Endodermal cell (in vitro differentiated cells): Measurements from ENCODE around the gene MVB12A. TPM values are rescaled to one million over a fixed set of nuclear protein-coding genes. Genes with fewer than 3 reads are reported as not detected.

Source experiments
- DNase-seq: peaks from one replicate; pipeline ENCODE4 v3.0.0-alpha.2; 2017
- H3K27ac ChIP-seq: 2 replicates; pipeline ENCODE4 v1.5.1; 2013; ENCODE audit warnings: mild to moderate bottlenecking, low read depth, low read length, moderate library complexity
- H3K27me3 ChIP-seq: 2 replicates; pipeline ENCODE4 v1.6.1; 2013; ENCODE audit warnings: mild to moderate bottlenecking, low read length, moderate library complexity; ENCODE audit not compliant: insufficient read depth, control insufficient read depth, poor library complexity, severe bottlenecking
- H3K36me3 ChIP-seq: 2 replicates; pipeline ENCODE4 v1.7.0; 2013; ENCODE audit warnings: mild to moderate bottlenecking, low read length, moderate library complexity; ENCODE audit not compliant: control insufficient read depth, insufficient read depth
- H3K4me1 ChIP-seq: one replicate; pipeline ENCODE4 v1.7.0; 2013; ENCODE audit warnings: low read length; ENCODE audit not compliant: control insufficient read depth, insufficient read depth
- H3K4me3 ChIP-seq: 2 replicates; pipeline ENCODE4 v1.5.1; 2013; ENCODE audit warnings: mild to moderate bottlenecking, low read length, moderate library complexity
- H3K9ac ChIP-seq: 2 replicates; pipeline ENCODE4 v1.6.1; 2013; ENCODE audit warnings: mild to moderate bottlenecking, low read length, moderate library complexity; ENCODE audit not compliant: poor library complexity, severe bottlenecking; ENCODE audit errors: extremely low read depth
- H3K9me3 ChIP-seq: 2 replicates; pipeline ENCODE4 v1.6.1; 2013; ENCODE audit warnings: mild to moderate bottlenecking, low read length, moderate library complexity; ENCODE audit not compliant: control insufficient read depth
- H3K27ac Mint-ChIP-seq: 2 replicates; pipeline ENCODE4 v1.8.0; 2020; ENCODE audit warnings: mixed read lengths
- H3K27me3 Mint-ChIP-seq: 2 replicates; pipeline ENCODE4 v1.8.0; 2021; ENCODE audit warnings: mild to moderate bottlenecking, mixed read lengths; ENCODE audit not compliant: insufficient read depth
- H3K36me3 Mint-ChIP-seq: 2 replicates; pipeline ENCODE4 v1.8.0; 2020; ENCODE audit warnings: low read depth, mixed read lengths
- H3K4me1 Mint-ChIP-seq: 2 replicates; pipeline ENCODE4 v1.8.0; 2020; ENCODE audit warnings: mixed read lengths
- H3K4me3 Mint-ChIP-seq: 2 replicates; pipeline ENCODE4 v1.8.0; 2020; ENCODE audit warnings: mild to moderate bottlenecking, moderate library complexity, mixed read lengths
- H3K9me3 Mint-ChIP-seq: 2 replicates; pipeline ENCODE4 v1.8.0; 2020; ENCODE audit warnings: mild to moderate bottlenecking, mixed read lengths
- WGBS, 2 experiments: methylation state at CpG; one replicate each; pipeline versions ENCODE4 v1.1.5 to v1.1.7; 2013; ENCODE audit warnings: missing lambda C conversion rate in 2 of 2, mixed read lengths in 1 of 2; ENCODE audit not compliant: insufficient coverage in 1 of 2, insufficient read length in 1 of 2; 5-methylcytosine and 5-hydroxymethylcytosine counted together
- total RNA-seq, 2 donors: library from RNA; stranded (reverse); fragmentation: NEBNext Ultra II Directional in 1 of 2; extraction: Animal tissue kit (Norgen Biotek cat#: 25700) in 1 of 2; gene quantifications; 2 replicates in 1 of 2; 3 replicates in 1 of 2; pipeline ENCODE4 v1.2.1, GENCODE V29; 2021
- TF ChIP-seq, protein P1 (sequence below): fragments of 200-600 bp; sonication (generic); conservative IDR thresholded peaks from 2 replicates; pipeline ENCODE4 v1.5.0; 2021; ENCODE audit warnings: antibody characterized with exemption, mild to moderate bottlenecking

The MVB12A gene
- total RNA-seq, 2 donors from 2014 or later: 63.1 to 64.8 TPM

DNA sequence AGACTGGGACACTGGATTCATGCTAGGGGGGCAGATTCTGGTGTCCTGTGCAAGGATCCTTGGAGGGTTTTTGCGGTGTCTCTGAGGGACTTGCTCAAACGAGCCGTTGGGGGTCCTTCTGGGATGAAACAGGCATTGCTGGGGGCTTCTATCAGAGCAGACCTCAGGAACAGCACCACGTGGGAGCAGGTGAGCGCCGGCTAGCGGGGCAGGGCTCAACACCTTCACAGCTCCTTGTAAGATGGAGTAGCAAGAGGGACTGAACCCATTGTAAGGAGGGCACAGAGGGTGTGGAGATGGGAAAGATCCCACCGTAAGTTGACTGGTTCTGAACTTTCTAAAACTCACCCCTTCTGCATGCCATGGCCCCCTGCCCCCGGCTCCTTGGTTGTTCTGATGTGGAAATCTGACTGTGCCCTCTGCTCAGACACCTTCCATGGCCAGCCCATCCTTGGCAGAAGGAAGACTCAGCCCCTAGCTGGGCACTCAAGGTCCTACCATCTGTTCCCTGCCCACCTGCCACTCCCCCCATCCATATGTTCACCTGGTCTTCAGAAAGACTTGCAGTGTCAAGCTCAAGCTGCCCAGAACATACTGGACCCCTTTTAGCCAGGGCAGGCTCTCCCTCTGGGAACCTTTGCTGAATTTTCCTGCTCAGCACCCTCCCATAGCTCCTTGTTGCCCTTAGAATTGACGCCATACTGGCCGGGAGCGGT, 51.7 kb downstream of the MVB12A start:
- Mint-ChIP-seq H3K27me3 (peaks cover 18% of the 10 kb centered on the region), H3K4me3 (peak overlapping the region; percentile 68), H3K4me1 (peaks cover 17% of the 10 kb centered on the region), H3K9me3 (no peaks in the 10 kb centered on the region), H3K27ac (no peak overlapping the region), H3K36me3 (peaks cover 6% of the 10 kb centered on the region)
- TF ChIP-seq, protein P1, sequence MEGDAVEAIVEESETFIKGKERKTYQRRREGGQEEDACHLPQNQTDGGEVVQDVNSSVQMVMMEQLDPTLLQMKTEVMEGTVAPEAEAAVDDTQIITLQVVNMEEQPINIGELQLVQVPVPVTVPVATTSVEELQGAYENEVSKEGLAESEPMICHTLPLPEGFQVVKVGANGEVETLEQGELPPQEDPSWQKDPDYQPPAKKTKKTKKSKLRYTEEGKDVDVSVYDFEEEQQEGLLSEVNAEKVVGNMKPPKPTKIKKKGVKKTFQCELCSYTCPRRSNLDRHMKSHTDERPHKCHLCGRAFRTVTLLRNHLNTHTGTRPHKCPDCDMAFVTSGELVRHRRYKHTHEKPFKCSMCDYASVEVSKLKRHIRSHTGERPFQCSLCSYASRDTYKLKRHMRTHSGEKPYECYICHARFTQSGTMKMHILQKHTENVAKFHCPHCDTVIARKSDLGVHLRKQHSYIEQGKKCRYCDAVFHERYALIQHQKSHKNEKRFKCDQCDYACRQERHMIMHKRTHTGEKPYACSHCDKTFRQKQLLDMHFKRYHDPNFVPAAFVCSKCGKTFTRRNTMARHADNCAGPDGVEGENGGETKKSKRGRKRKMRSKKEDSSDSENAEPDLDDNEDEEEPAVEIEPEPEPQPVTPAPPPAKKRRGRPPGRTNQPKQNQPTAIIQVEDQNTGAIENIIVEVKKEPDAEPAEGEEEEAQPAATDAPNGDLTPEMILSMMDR: no peak
- Histone ChIP-seq H3K27me3 (no peaks in the 10 kb centered on the region), H3K36me3 (no peaks in the 10 kb centered on the region), H3K4me1 (no peaks in the 10 kb centered on the region), H3K9me3 (no peaks in the 10 kb centered on the region), H3K27ac (no peak overlapping the region), H3K4me3 (peak overlapping the region; percentile 80), H3K9ac (peak overlapping the region; percentile 38)
- 58 to 63% methylated on average over 10 to 12 of the region's 12 CpGs for WGBS, 2 experiments
- DNase-seq: peak; percentile 68

DNA sequence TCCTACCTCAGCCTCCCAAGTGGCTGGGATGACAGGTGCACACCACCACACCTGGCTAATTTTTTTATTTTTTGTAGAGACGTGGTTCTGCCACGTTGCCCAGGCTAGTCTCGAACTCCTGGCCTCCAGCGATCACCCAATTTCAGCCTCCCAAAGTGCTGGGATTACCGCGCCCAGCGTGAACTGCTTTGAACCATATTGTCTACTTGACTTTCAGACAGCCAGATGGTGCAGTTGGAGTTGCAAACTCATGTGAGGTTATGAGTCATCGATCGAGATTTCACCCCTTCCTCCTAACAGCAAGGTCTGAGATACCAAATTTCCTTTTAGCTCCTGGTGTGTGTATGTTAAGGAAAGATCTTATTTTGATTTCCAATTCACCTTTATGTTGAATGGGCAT, 53.2 kb downstream of the MVB12A start:
- H3K27me3 Mint-ChIP-seq: peaks cover 10% of the 10 kb centered on the region
- Histone ChIP-seq H3K27ac (no peak overlapping the region), H3K9ac (no peak overlapping the region), H3K4me1 (no peaks in the 10 kb centered on the region), H3K9me3 (no peaks in the 10 kb centered on the region), H3K27me3 (no peaks in the 10 kb centered on the region), H3K36me3 (no peaks in the 10 kb centered on the region), H3K4me3 (no peak overlapping the region)
- WGBS, 2 experiments: 88 to 98% methylated on average over 7 to 8 of the region's 9 CpGs
- H3K4me3 Mint-ChIP-seq: no peak overlapping the region
- no peak overlapping the region for H3K27ac Mint-ChIP-seq
- TF ChIP-seq, protein P1: no peak
- H3K36me3 Mint-ChIP-seq: peaks cover 6% of the 10 kb centered on the region
- peaks cover 17% of the 10 kb centered on the region for H3K4me1 Mint-ChIP-seq
- no peaks in the 10 kb centered on the region for H3K9me3 Mint-ChIP-seq
- no peak for DNase-seq

Other genes with a start within 250 kb of the MVB12A start
- 10 to 100 TPM; 17.4 to 18.4 TPM for gene USE1, start 204.7 kb upstream of the MVB12A start, total RNA-seq
- gene OCEL1, start 193.8 kb upstream of the MVB12A start, total RNA-seq: 10 to 100 TPM; 23.1 to 29.1 TPM
- gene NR2F6, start 174.1 kb upstream of the MVB12A start, total RNA-seq: 100 to 1,000 TPM; 103 to 107 TPM
- 1 to 10 TPM; 3.8 to 6.2 TPM for gene USHBP1, start 155.3 kb upstream of the MVB12A start, total RNA-seq
- 100 to 1,000 TPM; 136 to 151 TPM for gene BABAM1, start 152.6 kb upstream of the MVB12A start, total RNA-seq
- gene ANKLE1, start 138.1 kb upstream of the MVB12A start, total RNA-seq: 1 to 10 TPM; 4.6 to 9.9 TPM
- 10 to 100 TPM; 11.6 to 21.1 TPM for gene ABHD8, start 116.6 kb upstream of the MVB12A start, total RNA-seq
- 10 to 100 TPM; 58.1 to 62.2 TPM for gene MRPL34, start 114.2 kb upstream of the MVB12A start, total RNA-seq
- 10 to 100 TPM; 36.9 to 42.3 TPM for gene DDA1, start 110.5 kb upstream of the MVB12A start, total RNA-seq
- 10 to 100 TPM; 27.5 to 29.5 TPM for gene ANO8, start 85.2 kb upstream of the MVB12A start, total RNA-seq
- gene GTPBP3, start 82.5 kb upstream of the MVB12A start, total RNA-seq: 10 to 100 TPM; 48.7 to 55.7 TPM
- gene PLVAP, start 42.7 kb upstream of the MVB12A start, total RNA-seq: under 1 TPM in 1 of 2 donors, not detected in 1; 0.44 TPM
- gene CCDC194, start 25.9 kb upstream of the MVB12A start, total RNA-seq: 1 to 10 TPM; 2.0 to 3.4 TPM
- gene BST2, start 14.4 kb upstream of the MVB12A start, total RNA-seq: 100 to 1,000 TPM in 1 of 2 donors, 10 to 100 TPM in 1; 50.8 to 147 TPM
- 1 to 10 TPM; 3.5 to 4.8 TPM for gene TMEM221, start 28.6 kb downstream of the MVB12A start, total RNA-seq
- gene NXNL1, start 40.9 kb downstream of the MVB12A start, total RNA-seq: not detected
- gene SLC27A1, start 50.5 kb downstream of the MVB12A start, total RNA-seq: 10 to 100 TPM; 11.8 to 16.9 TPM
- gene PGLS, start 91.6 kb downstream of the MVB12A start, total RNA-seq: 100 to 1,000 TPM; 121 to 132 TPM
- gene COLGALT1, start 135.6 kb downstream of the MVB12A start, total RNA-seq: 10 to 100 TPM; 61.2 to 68.3 TPM